ENCODE measurements around the gene SERPINI1. TPM values are rescaled to one million over a fixed set of nuclear protein-coding genes. Genes with fewer than 3 reads are reported as not detected.
A peak's percentile ranks its signal among the peaks of the same experiment; 100 is the strongest.

Gene SERPINI1
- total RNA-seq, 4 donors from 2014 or later, result 0.70 to 2.7 (median 2.2) TPM

- intact Hi-C loops (cut with DNase I; ENCODE audit: low total_unique reads) (no loop called here), in situ Hi-C loops (cut with MboI; ENCODE audit: low sequenced_read_pairs in 4 of 4) (no loop called here)
- H3K36me3 ChIP-seq, result no peaks in the 10 kb centered on the region
- DNase-seq (no peak), ATAC-seq (no peak)
- TF ChIP-seq CTCF (IDR thresholded peaks at IDR 0.05 in 4 of 5, conservative IDR thresholded peaks at IDR 0.05 in 1 of 5), result no peak
- TF ChIP-seq POLR2A (IDR thresholded peaks at IDR 0.05), result no peak
- no peak overlapping the region for H3K4me3 ChIP-seq
- H3K27me3 ChIP-seq, result no peaks in the 10 kb centered on the region
- no peaks in the 10 kb centered on the region for H3K9me3 ChIP-seq
- H3K27ac ChIP-seq, result no peak overlapping the region
- H3K4me1 ChIP-seq, result peaks cover 0 to 5% of the 10 kb centered on the region in 2 donors
These were observed 123.3 kb downstream of the SERPINI1 start for GRCh38 chr3:167858865-167859264.

GRCh38 chr3:167859610-167860009, 124.1 kb downstream of the SERPINI1 start:
- Histone ChIP-seq H3K27me3 (no peaks in the 10 kb centered on the region), H3K9me3 (no peaks in the 10 kb centered on the region), H3K36me3 (no peaks in the 10 kb centered on the region), H3K27ac (no peak overlapping the region), H3K4me1 (peaks cover 2 to 11% of the 10 kb centered on the region in 2 donors), H3K4me3 (no peak overlapping the region)
- intact Hi-C loops (cut with DNase I; ENCODE audit: low total_unique reads), result no loop called here
- DNase-seq, result no peak
- TF ChIP-seq POLR2A (IDR thresholded peaks at IDR 0.05), result no peak
- no peak for TF ChIP-seq CTCF (IDR thresholded peaks at IDR 0.05 in 4 of 5, conservative IDR thresholded peaks at IDR 0.05 in 1 of 5)
- no peak for ATAC-seq
- in situ Hi-C loops (cut with MboI; ENCODE audit: low sequenced_read_pairs in 4 of 4), result no loop called here

- intact Hi-C loops (cut with DNase I; ENCODE audit: low total_unique reads), result no loop called here
- in situ Hi-C loops (cut with MboI; ENCODE audit: low sequenced_read_pairs in 4 of 4), result no loop called here
- ATAC-seq, result no peak
- no peaks in the 10 kb centered on the region for H3K9me3 ChIP-seq
- no peaks in the 10 kb centered on the region for H3K27me3 ChIP-seq
- no peaks in the 10 kb centered on the region for H3K36me3 ChIP-seq
- H3K4me3 ChIP-seq, result no peak overlapping the region
- peaks cover 2 to 11% of the 10 kb centered on the region in 2 donors for H3K4me1 ChIP-seq
- H3K27ac ChIP-seq, result no peak overlapping the region
- TF ChIP-seq CTCF (IDR thresholded peaks at IDR 0.05 in 4 of 5, conservative IDR thresholded peaks at IDR 0.05 in 1 of 5), result no peak
- TF ChIP-seq POLR2A (IDR thresholded peaks at IDR 0.05), result no peak
- DNase-seq, result no peak
These were observed 126.1 kb downstream of the SERPINI1 start for GRCh38 chr3:167861649-167862048.

GRCh38 chr3:167862104-167862730, 126.7 kb downstream of the SERPINI1 start:
- no peak for DNase-seq
- Histone ChIP-seq H3K9me3 (no peaks in the 10 kb centered on the region), H3K36me3 (no peaks in the 10 kb centered on the region), H3K27ac (peak overlapping the region in 1 of 4 donors; percentile 5), H3K4me3 (no peak overlapping the region), H3K27me3 (no peaks in the 10 kb centered on the region), H3K4me1 (peaks cover 2 to 11% of the 10 kb centered on the region in 2 donors)
- ATAC-seq, result no peak
- TF ChIP-seq CTCF (IDR thresholded peaks at IDR 0.05 in 4 of 5, conservative IDR thresholded peaks at IDR 0.05 in 1 of 5) (no peak), POLR2A (IDR thresholded peaks at IDR 0.05) (no peak)
- intact Hi-C loops (cut with DNase I; ENCODE audit: low total_unique reads) (no loop called here), in situ Hi-C loops (cut with MboI; ENCODE audit: low sequenced_read_pairs in 4 of 4) (no loop called here)

Data from gastrocnemius medialis (tissue), 4 donors.